ENCODE data around the gene PGM3. TPM values are rescaled to one million over a fixed set of nuclear protein-coding genes. Genes with fewer than 3 reads are reported as not detected.

PGM3 gene
- total RNA-seq, 4 donors from 2014 or later = 7.9 to 291 (median 21.1) TPM

DNA sequence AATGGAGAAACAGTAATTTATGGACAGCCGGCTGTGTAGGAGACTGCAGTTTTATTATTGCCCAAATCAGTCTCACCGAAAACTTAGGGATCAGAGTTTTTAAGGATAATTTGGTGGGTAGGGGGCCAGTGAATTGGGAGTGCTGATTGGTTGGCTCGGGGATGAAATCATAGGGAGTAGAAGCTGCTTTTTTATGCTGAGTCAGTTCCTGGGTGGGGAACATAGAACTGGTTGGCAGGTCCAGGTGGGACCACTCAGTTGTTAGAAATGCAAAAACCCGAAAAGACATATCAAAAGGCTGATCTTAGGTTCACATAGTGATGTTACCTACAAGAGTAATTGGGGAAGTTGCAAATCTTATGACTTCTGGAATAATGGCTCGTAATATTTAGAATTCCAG lies 66.3 kb downstream of the PGM3 start:
- DNase-seq = no peak
- WGBS, 2 donors (ENCODE audit: low coverage in 1 of 2) = 91 to 96% methylated on average over 5 of the region's 5 CpGs
- Histone ChIP-seq H3K36me3 (peaks cover 0 to 74% (median 19%) of the 10 kb centered on the region in 4 donors), H3K9me3 (no peaks in the 10 kb centered on the region), H3K27ac (no peak overlapping the region), H3K4me1 (no peaks in the 10 kb centered on the region), H3K27me3 (no peaks in the 10 kb centered on the region), H3K4me3 (no peak overlapping the region)
- TF ChIP-seq EP300 (IDR thresholded peaks at IDR 0.05; ENCODE audit: low read depth) (no peak), POLR2AphosphoS5 (IDR thresholded peaks at IDR 0.05) (no peak), POLR2A (IDR thresholded peaks at IDR 0.05) (no peak), CTCF (IDR thresholded peaks at IDR 0.05) (no peak)
- intact Hi-C loops (cut with DNase I; ENCODE audit: low total_unique reads) (no loop called here), in situ Hi-C loops (cut with MboI; ENCODE audit: low pct_ligation_motif_present in 1 of 4, low pct_unique_long_range_greater_than_20kb in 1 of 4, low sequenced_read_pairs in 3 of 4) (no loop called here)

- H3K27ac ChIP-seq = no peak overlapping the region
- no peaks in the 10 kb centered on the region for H3K27me3 ChIP-seq
- H3K4me3 ChIP-seq = no peak overlapping the region
- no peak for TF ChIP-seq POLR2AphosphoS5 (IDR thresholded peaks at IDR 0.05)
- in situ Hi-C loops (cut with MboI; ENCODE audit: low pct_ligation_motif_present in 1 of 4, low pct_unique_long_range_greater_than_20kb in 1 of 4, low sequenced_read_pairs in 3 of 4) = no loop called here
- no peak for DNase-seq
- no peaks in the 10 kb centered on the region for H3K4me1 ChIP-seq
- peaks cover 0 to 77% (median 17%) of the 10 kb centered on the region in 4 donors for H3K36me3 ChIP-seq
- WGBS, 2 donors (ENCODE audit: low coverage in 1 of 2) = 88 to 95% methylated on average over 2 of the region's 2 CpGs
- intact Hi-C loops (cut with DNase I; ENCODE audit: low total_unique reads) = no loop called here
- no peaks in the 10 kb centered on the region for H3K9me3 ChIP-seq
These were observed 66.8 kb downstream of the PGM3 start for GRCh38 chr6:83126223-83126622.

DNA sequence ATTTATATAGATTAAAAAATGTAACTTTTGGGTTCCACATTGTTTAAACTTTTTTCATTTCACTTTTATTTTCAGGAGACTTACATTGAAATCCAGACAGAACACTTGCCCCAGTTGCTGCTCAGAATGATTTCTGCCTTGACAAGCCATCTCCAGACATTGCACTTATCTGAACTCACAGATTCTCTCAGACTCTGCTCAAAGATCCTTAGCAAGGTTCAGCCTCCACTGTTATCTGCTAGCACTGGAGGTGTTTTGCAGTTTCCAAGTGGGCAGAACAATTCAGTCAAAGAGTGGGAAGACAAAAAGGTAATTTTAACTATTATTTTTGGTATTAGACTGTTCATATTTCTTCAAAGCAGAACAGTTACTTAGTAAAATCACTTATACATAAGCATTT lies 67.6 kb downstream of the PGM3 start:
- H3K36me3 ChIP-seq = peaks cover 0 to 78% (median 21%) of the 10 kb centered on the region in 4 donors
- H3K9me3 ChIP-seq = no peaks in the 10 kb centered on the region
- no peaks in the 10 kb centered on the region for H3K27me3 ChIP-seq
- no peak overlapping the region for H3K4me3 ChIP-seq
- H3K27ac ChIP-seq = no peak overlapping the region
- TF ChIP-seq CTCF (IDR thresholded peaks at IDR 0.05) (no peak), POLR2A (IDR thresholded peaks at IDR 0.05) (no peak), POLR2AphosphoS5 (IDR thresholded peaks at IDR 0.05) (no peak), EP300 (IDR thresholded peaks at IDR 0.05; ENCODE audit: low read depth) (no peak)
- H3K4me1 ChIP-seq = no peaks in the 10 kb centered on the region
- no peak for DNase-seq
- intact Hi-C loops (cut with DNase I; ENCODE audit: low total_unique reads) = no loop called here
- in situ Hi-C loops (cut with MboI; ENCODE audit: low pct_ligation_motif_present in 1 of 4, low pct_unique_long_range_greater_than_20kb in 1 of 4, low sequenced_read_pairs in 3 of 4) = no loop called here

DNA sequence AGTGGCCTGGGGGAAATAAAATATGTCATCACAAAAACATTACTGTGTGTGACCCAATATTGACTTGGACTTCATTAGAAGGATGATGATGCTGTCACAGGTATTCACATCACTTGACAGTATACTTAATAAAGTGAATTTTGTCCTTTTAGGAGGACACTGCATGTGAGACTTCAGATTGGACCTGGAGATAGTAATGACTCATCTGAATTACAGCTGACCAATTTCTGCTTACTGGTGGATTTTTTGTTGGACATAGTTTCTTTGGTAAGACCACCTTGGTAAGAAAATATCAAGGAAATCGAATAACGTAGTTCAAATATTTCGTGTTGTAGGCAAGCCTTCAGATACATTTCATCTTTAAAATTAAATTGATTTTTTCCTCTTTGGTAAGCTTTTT lies 68.5 kb downstream of the PGM3 start:
- 90 to 94% methylated on average over 3 of the region's 3 CpGs for WGBS, 2 donors (ENCODE audit: low coverage in 1 of 2)

DNA sequence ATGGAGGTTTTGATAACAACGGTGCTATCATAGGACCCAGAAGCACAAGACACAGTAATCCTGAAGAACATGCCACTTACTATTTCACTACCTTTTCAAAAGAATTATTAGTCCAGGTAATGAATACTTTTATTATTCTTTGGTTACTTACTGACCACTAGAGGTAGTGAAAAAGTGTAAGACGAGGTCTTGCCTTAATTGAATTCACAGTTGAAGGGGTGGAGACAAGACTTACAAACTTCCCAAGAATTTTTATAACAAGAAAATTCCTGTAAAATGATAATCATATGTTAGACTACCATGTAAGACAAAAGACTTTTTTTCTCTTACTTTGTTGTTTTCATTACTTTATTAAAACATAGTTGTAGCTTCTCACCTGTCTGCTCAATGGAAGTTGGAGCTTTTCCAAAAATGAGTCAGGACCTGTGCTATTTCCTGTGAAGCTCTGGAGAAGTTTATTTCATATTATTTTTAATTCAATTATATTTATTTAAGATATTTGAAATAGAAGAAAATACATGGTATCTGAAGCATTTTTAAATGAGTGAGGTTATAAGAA lies 73.2 kb downstream of the PGM3 start:
- Histone ChIP-seq H3K4me1 (no peaks in the 10 kb centered on the region), H3K36me3 (peaks cover 0 to 49% (median 9%) of the 10 kb centered on the region in 4 donors), H3K27ac (no peak overlapping the region), H3K27me3 (no peaks in the 10 kb centered on the region), H3K9me3 (no peaks in the 10 kb centered on the region), H3K4me3 (no peak overlapping the region)
- intact Hi-C loops (cut with DNase I; ENCODE audit: low total_unique reads) = no loop called here
- DNase-seq = no peak
- WGBS, 2 donors (ENCODE audit: low coverage in 1 of 2) = 92 to 100% methylated on average over 2 of the region's 2 CpGs
- no peak for TF ChIP-seq POLR2AphosphoS5 (IDR thresholded peaks at IDR 0.05)
- TF ChIP-seq POLR2A (IDR thresholded peaks at IDR 0.05) = no peak
- TF ChIP-seq CTCF (IDR thresholded peaks at IDR 0.05) = no peak
- TF ChIP-seq EP300 (IDR thresholded peaks at IDR 0.05; ENCODE audit: low read depth) = no peak
- in situ Hi-C loops (cut with MboI; ENCODE audit: low pct_ligation_motif_present in 1 of 4, low pct_unique_long_range_greater_than_20kb in 1 of 4, low sequenced_read_pairs in 3 of 4) = no loop called here

More for the DNA sequence above, 68.5 kb downstream of the PGM3 start:
- Histone ChIP-seq H3K4me3 (no peak overlapping the region), H3K27ac (no peak overlapping the region), H3K4me1 (no peaks in the 10 kb centered on the region), H3K9me3 (no peaks in the 10 kb centered on the region), H3K27me3 (no peaks in the 10 kb centered on the region), H3K36me3 (peaks cover 0 to 81% (median 24%) of the 10 kb centered on the region in 4 donors)
- no peak for TF ChIP-seq EP300 (IDR thresholded peaks at IDR 0.05; ENCODE audit: low read depth)
- no peak for TF ChIP-seq POLR2AphosphoS5 (IDR thresholded peaks at IDR 0.05)
- TF ChIP-seq POLR2A (IDR thresholded peaks at IDR 0.05) = no peak
- no peak for DNase-seq
- intact Hi-C loops (cut with DNase I; ENCODE audit: low total_unique reads) (no loop called here), in situ Hi-C loops (cut with MboI; ENCODE audit: low pct_ligation_motif_present in 1 of 4, low pct_unique_long_range_greater_than_20kb in 1 of 4, low sequenced_read_pairs in 3 of 4) (no loop called here)
